ENCODE data around the gene FST. TPM values are rescaled to one million over a fixed set of nuclear protein-coding genes. Genes with fewer than 3 reads are reported as not detected.

Gene FST
- total and polyA plus RNA-seq, 10 of the 15 experiments (the other 5 are each of a cell fraction or from before 2014, with no cell fraction given) = 0.23 TPM; not detected in 9

DNA sequence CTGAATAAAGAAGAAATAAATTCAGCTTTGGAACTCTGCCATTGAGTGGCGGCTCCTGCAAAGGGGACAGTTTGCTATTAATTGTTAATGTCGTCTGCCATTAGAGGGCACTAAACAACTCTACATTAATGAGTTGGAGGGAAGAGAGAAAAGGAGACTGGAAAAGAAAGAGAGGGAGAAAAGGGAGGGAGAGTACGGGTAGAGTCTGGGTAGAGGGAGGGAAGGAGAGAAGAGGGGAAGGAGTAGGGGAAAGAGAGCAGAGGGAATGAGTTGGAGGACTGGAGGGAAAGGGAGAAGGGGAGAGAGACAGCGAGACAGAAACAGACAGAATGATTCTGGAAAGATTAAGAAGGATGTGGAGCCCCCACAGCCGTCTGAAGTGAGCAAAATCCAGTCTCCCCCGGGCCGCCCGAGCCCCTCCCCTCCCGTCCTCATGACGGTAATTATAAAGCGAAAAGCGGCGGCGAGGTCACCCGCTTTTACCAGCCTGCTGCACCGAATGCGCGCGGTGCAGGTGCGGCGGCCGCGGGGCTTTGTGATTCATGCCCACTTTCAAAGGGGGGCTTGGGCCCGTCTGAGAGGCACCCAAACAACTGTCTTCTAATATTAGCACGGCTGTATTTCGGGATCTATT is 1.9 kb upstream of the FST start:
- DNase-seq (ENCODE audit: low read depth, low spot score) = no peak
- ATAC-seq = peak; percentile 48
- ChIA-PET CTCF (interaction anchor here (0.6 to 5.9 kb wide), 23 partner anchors 9 to 864 kb away, joined by 3 to 38 read pairs (median 4); no protein-coding TSS in a partner anchor), POLR2A (no interaction called here), SMC1A (ENCODE audit: uncharacterized antibody, unreplicated experiment) (interaction anchor here (0.7 to 1.5 kb wide), 9 partner anchors 8 to 756 kb away, joined by 3 to 6 read pairs (median 3); no protein-coding TSS in a partner anchor), RAD21 (ENCODE audit: unreplicated experiment) (interaction anchor here (0.7 to 2.3 kb wide), 6 partner anchors 13 to 756 kb away, joined by 3 to 18 read pairs (median 5); no protein-coding TSS in a partner anchor)
- no peaks in the 10 kb centered on the region for H3K36me3 ChIP-seq (ENCODE audit: control insufficient read depth in 2 of 2, insufficient read depth in 2 of 2, low read length in 1 of 2)
- H3K79me2 ChIP-seq (ENCODE audit: control insufficient read depth, insufficient read depth, low read length) = no peaks in the 10 kb centered on the region
- intact Hi-C loops (cut with micrococcal nuclease; ENCODE audit: unreplicated experiment) = loop anchor here (1.0 to 5.0 kb wide), 2 partner anchors 514 to 740 kb away; no protein-coding TSS in a partner anchor
- H3K4me1 ChIP-seq (ENCODE audit: control insufficient read depth, insufficient read depth, low read length) = peaks cover 8% of the 10 kb centered on the region
- peak overlapping the region; percentile 42 for H3K4me2 ChIP-seq (ENCODE audit: control insufficient read depth, insufficient read depth)
- peak; percentile 65 for FAIRE-seq
- no peak overlapping the region for H3K27ac ChIP-seq (ENCODE audit: control insufficient read depth, insufficient read depth)
- under 1% methylated on average over 26 of the region's 26 CpGs for WGBS (ENCODE audit: insufficient coverage, insufficient replicate concordance, low lambda C conversion rate, missing lambda C conversion rate)
- no peaks in the 10 kb centered on the region for H4K20me1 ChIP-seq (ENCODE audit: control insufficient read depth, insufficient read depth)
- BruUV-seq (replicated peaks) = no TSS peak
- no peak overlapping the region; the same call in 1 of the 2 replicates for H2AFZ ChIP-seq (ENCODE audit: control insufficient read depth, low read depth, low read length)
- H3K27me3 ChIP-seq (replicated peaks in 1 of 2; ENCODE audit: control insufficient read depth in 2 of 2, insufficient read depth in 2 of 2, low read length in 1 of 2) = peaks cover 4 to 21% of the 10 kb centered on the region in 2 experiments
- in situ Hi-C loops (cut with MboI) = no loop called here
- H3K9me3 ChIP-seq (replicated peaks; ENCODE audit: control insufficient read depth, insufficient read depth, low read length) = no peaks in the 10 kb centered on the region
- H3K4me3 ChIP-seq = peak overlapping the region; percentile 10; the same call in 1 of the 2 replicates
- H3K9ac ChIP-seq (ENCODE audit: control insufficient read depth, insufficient read depth, low read length) = no peak overlapping the region
- TF ChIP-seq PBX3 (IDR thresholded peaks at IDR 0.05; ENCODE audit: insufficient replicate concordance, low read depth, low read length) (no peak), NR2F1 (conservative IDR thresholded peaks at IDR 0.05) (no peak), NBN (IDR thresholded peaks at IDR 0.05) (peak; percentile 59; the same call in 1 of the 2 replicates), TBL1XR1 (IDR thresholded peaks at IDR 0.05; ENCODE audit: low read depth, low read length) (no peak), ZNF217 (IDR thresholded peaks at IDR 0.05) (no peak), ZNF207 (IDR thresholded peaks at IDR 0.05; ENCODE audit: borderline replicate concordance) (no peak), IKZF2 (IDR thresholded peaks at IDR 0.05) (peak; percentile 28 to 53; a peak in 1 of 4 replicates), YBX1 (IDR thresholded peaks at IDR 0.05) (no peak), ZNF622 (IDR thresholded peaks at IDR 0.05) (no peak), KLF5 (IDR thresholded peaks at IDR 0.05; ENCODE audit: partially characterized antibody) (no peak), SMC3 (IDR thresholded peaks at IDR 0.05; ENCODE audit: borderline replicate concordance, low read length) (peak; percentile 61), TCF12 (IDR thresholded peaks at IDR 0.05; ENCODE audit: low read depth, low read length) (no peak), MEF2B (IDR thresholded peaks at IDR 0.05; ENCODE audit: partially characterized antibody, poor library complexity, severe bottlenecking) (no peak), FOXM1 (IDR thresholded peaks at IDR 0.05; ENCODE audit: low read depth, low read length) (no peak), PAX8 (IDR thresholded peaks at IDR 0.05) (no peak), RAD51 (IDR thresholded peaks at IDR 0.05) (no peak), RAD21 (IDR thresholded peaks at IDR 0.05; ENCODE audit: insufficient read depth, low read depth, low read length) (peak; percentile 69), BMI1 (IDR thresholded peaks at IDR 0.05; ENCODE audit: borderline replicate concordance) (peak; percentile 28; the same call in 1 of the 2 replicates), SRF (IDR thresholded peaks at IDR 0.05; ENCODE audit: low read depth in 2 of 2, low read length in 2 of 2) (no peak), TARDBP (IDR thresholded peaks at IDR 0.05; ENCODE audit: borderline replicate concordance) (no peak)
- TF ChIP-seq, protein P1, sequence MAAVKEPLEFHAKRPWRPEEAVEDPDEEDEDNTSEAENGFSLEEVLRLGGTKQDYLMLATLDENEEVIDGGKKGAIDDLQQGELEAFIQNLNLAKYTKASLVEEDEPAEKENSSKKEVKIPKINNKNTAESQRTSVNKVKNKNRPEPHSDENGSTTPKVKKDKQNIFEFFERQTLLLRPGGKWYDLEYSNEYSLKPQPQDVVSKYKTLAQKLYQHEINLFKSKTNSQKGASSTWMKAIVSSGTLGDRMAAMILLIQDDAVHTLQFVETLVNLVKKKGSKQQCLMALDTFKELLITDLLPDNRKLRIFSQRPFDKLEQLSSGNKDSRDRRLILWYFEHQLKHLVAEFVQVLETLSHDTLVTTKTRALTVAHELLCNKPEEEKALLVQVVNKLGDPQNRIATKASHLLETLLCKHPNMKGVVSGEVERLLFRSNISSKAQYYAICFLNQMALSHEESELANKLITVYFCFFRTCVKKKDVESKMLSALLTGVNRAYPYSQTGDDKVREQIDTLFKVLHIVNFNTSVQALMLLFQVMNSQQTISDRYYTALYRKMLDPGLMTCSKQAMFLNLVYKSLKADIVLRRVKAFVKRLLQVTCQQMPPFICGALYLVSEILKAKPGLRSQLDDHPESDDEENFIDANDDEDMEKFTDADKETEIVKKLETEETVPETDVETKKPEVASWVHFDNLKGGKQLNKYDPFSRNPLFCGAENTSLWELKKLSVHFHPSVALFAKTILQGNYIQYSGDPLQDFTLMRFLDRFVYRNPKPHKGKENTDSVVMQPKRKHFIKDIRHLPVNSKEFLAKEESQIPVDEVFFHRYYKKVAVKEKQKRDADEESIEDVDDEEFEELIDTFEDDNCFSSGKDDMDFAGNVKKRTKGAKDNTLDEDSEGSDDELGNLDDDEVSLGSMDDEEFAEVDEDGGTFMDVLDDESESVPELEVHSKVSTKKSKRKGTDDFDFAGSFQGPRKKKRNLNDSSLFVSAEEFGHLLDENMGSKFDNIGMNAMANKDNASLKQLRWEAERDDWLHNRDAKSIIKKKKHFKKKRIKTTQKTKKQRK (IDR thresholded peaks at IDR 0.05; ENCODE audit: low read depth, low read length) = no peak
- TF ChIP-seq, protein P2, sequence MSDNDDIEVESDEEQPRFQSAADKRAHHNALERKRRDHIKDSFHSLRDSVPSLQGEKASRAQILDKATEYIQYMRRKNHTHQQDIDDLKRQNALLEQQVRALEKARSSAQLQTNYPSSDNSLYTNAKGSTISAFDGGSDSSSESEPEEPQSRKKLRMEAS (IDR thresholded peaks at IDR 0.05; ENCODE audit: low read depth, low read length) = no peak

All from GM12878 (cell line).